ENCODE data around the gene ELOB. TPM values are rescaled to one million over a fixed set of nuclear protein-coding genes. Genes with fewer than 3 reads are reported as not detected.

ELOB gene
- total and polyA plus RNA-seq, 2 of the 8 experiments (the other 6 are each of a cell fraction or from before 2014, with no cell fraction given) = 237 to 1,357 TPM

DNA sequence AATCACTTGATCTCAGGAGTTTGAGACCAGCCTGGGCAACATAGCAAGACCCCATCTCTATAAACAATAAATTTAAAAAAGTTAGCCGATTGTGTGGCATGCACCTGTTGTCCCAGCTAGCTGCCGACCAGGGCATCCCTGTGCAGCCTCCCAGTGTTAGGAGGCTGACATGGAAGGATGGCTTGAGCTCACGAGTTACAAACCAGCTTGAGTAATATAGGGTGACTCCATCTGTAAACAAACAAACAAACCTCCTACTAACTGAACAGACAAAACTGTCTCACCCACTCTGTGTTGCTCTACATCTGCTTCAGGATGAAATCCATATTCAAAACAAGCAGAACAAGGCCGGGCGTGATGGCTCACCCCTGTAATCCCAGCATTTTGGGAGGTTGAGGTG lies 50.2 kb downstream of the ELOB start:
- Histone ChIP-seq H3K4me1 (replicated peaks in 1 of 4; ENCODE audit: control insufficient read depth in 3 of 4, insufficient read depth in 4 of 4, low read length in 3 of 4) (no peaks in the 10 kb centered on the region), H4K20me1 (replicated peaks in 1 of 2; ENCODE audit: control insufficient read depth in 1 of 2, insufficient read depth in 2 of 2, low read length in 2 of 2) (peaks cover 0 to 1% of the 10 kb centered on the region in 2 experiments), H3K27ac (ENCODE audit: low read depth, low read length) (no peak overlapping the region), H3K4me3 (ENCODE audit: extremely low read depth in 1 of 4, insufficient read depth in 2 of 4, low read depth in 3 of 4, low read length in 4 of 4) (no peak overlapping the region), H2BK15ac (ENCODE audit: low read length) (no peak overlapping the region), H2BK20ac (ENCODE audit: low read length) (no peak overlapping the region), H2BK12ac (ENCODE audit: low read depth, low read length) (no peak overlapping the region), H2AK5ac (ENCODE audit: low read depth, low read length) (no peak overlapping the region), H3K27me3 (replicated peaks in 1 of 4; ENCODE audit: control insufficient read depth in 3 of 4, extremely low read depth in 1 of 4, insufficient read depth in 3 of 4, low read length in 3 of 4) (no peaks in the 10 kb centered on the region; a peak in 1 of 7 replicates), H3K9ac (replicated peaks in 1 of 4; ENCODE audit: extremely low read depth in 1 of 4, low read depth in 3 of 4, low read length in 3 of 4) (no peak overlapping the region), H3K18ac (ENCODE audit: extremely low read depth, low read length) (no peak overlapping the region), H3K23ac (ENCODE audit: insufficient read length) (no peak overlapping the region), H2BK120ac (replicated peaks; ENCODE audit: low read depth, low read length) (no peak overlapping the region), H3K14ac (ENCODE audit: insufficient read length) (no peak overlapping the region), H3K9me3 (ENCODE audit: insufficient read depth in 2 of 2, low read depth in 1 of 2, low read length in 1 of 2) (no peaks in the 10 kb centered on the region), H3K56ac (replicated peaks; ENCODE audit: insufficient read length, low read depth, low read length) (no peak overlapping the region), H2BK5ac (ENCODE audit: low read depth, low read length) (no peak overlapping the region), H3K4ac (replicated peaks; ENCODE audit: insufficient read length, low read depth, low read length) (no peak overlapping the region), H3K4me2 (ENCODE audit: insufficient read depth in 1 of 2, low read depth in 2 of 2, low read length in 2 of 2) (no peak overlapping the region), H3K23me2 (ENCODE audit: low read depth, low read length) (no peaks in the 10 kb centered on the region), H3K79me1 (ENCODE audit: low read depth, low read length) (no peaks in the 10 kb centered on the region), H4K8ac (ENCODE audit: extremely low read depth, insufficient read depth, low read length) (no peak overlapping the region; the same call in 1 of the 2 replicates), H2AFZ (ENCODE audit: low read length) (no peak overlapping the region), H3K36me3 (ENCODE audit: control insufficient read depth in 2 of 4, insufficient read depth in 4 of 4, low read length in 3 of 4) (no peaks in the 10 kb centered on the region), H3K79me2 (ENCODE audit: control insufficient read depth in 1 of 2, insufficient read depth in 2 of 2, low read length in 2 of 2) (no peaks in the 10 kb centered on the region), H4K91ac (replicated peaks; ENCODE audit: insufficient read length, low read length) (no peak overlapping the region), H4K5ac (ENCODE audit: insufficient read length, low read depth, low read length) (no peak overlapping the region)
- ChIA-PET POLR2A (ENCODE audit: partially characterized antibody) (interaction anchor here (1.6 to 2.5 kb wide), 2 partner anchors 20 to 30 kb away, joined by 4 to 9 read pairs; no protein-coding TSS in a partner anchor), CTCF (ENCODE audit: partially characterized antibody) (interaction anchor here (0.6 to 1.6 kb wide), 2 partner anchors 141 to 909 kb away, joined by 3 read pairs; no protein-coding TSS in a partner anchor)
- 88% methylated on average over 5 of the region's 5 CpGs; no CpG with 5 or more reads in 1 of the 2 experiments for WGBS, 2 experiments (ENCODE audit: extremely low coverage in 1 of 2, insufficient coverage in 1 of 2, insufficient read length in 1 of 2, insufficient replicate concordance in 2 of 2, low coverage in 1 of 2, low lambda C conversion rate in 2 of 2, missing lambda C conversion rate in 1 of 2)
- DNase-seq (ENCODE audit: low read depth in 1 of 2, low spot score in 2 of 2) (no peak), FAIRE-seq (no peak)
- TF ChIP-seq, protein P1, sequence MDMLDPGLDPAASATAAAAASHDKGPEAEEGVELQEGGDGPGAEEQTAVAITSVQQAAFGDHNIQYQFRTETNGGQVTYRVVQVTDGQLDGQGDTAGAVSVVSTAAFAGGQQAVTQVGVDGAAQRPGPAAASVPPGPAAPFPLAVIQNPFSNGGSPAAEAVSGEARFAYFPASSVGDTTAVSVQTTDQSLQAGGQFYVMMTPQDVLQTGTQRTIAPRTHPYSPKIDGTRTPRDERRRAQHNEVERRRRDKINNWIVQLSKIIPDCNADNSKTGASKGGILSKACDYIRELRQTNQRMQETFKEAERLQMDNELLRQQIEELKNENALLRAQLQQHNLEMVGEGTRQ (IDR thresholded peaks at IDR 0.05; ENCODE audit: low read length) = no peak
- TF ChIP-seq SIX5 (IDR thresholded peaks at IDR 0.05; ENCODE audit: low read depth, low read length) (no peak), RFX5 (IDR thresholded peaks at IDR 0.05; ENCODE audit: borderline replicate concordance, low read depth, low read length) (no peak), POLR2A (IDR thresholded peaks at IDR 0.05; ENCODE audit: control extremely low read depth in 1 of 2, low read depth in 2 of 2, low read length in 2 of 2) (no peak), CBX8 (IDR thresholded peaks at IDR 0.05; ENCODE audit: borderline replicate concordance, low read depth, low read length) (no peak), BACH1 (IDR thresholded peaks at IDR 0.05; ENCODE audit: low read length) (no peak), BRCA1 (IDR thresholded peaks at IDR 0.05; ENCODE audit: low read depth, low read length) (no peak), EP300 (IDR thresholded peaks at IDR 0.05; ENCODE audit: borderline replicate concordance in 1 of 2, low read depth in 2 of 2, low read length in 2 of 2) (no peak), TBP (IDR thresholded peaks at IDR 0.05; ENCODE audit: low read depth, low read length) (no peak), TEAD4 (IDR thresholded peaks at IDR 0.05; ENCODE audit: low read depth, low read length) (no peak), JUN (IDR thresholded peaks at IDR 0.05; ENCODE audit: low read depth, low read length) (no peak), ASH2L (IDR thresholded peaks at IDR 0.05; ENCODE audit: low read length) (no peak), HDAC2 (IDR thresholded peaks at IDR 0.05; ENCODE audit: borderline replicate concordance in 1 of 2, low read depth in 2 of 2, low read length in 2 of 2) (no peak), POU5F1 (IDR thresholded peaks at IDR 0.05; ENCODE audit: low read depth, low read length) (no peak)
